Vagina (tissue), 2 donors: ENCODE measurements around the gene HFE.

Experiments
- CTCF ChIP-seq, 3 experiments: fragments of 450-650 bp in 2 of 3; fragments of 200-600 bp in 1 of 3; sonication (generic) in 1 of 3; IDR thresholded peaks; one replicate each; pipeline ENCODE4 v1.5.1; 2017 to 2019; ENCODE audit warnings: antibody characterized with exemption in 3 of 3, mild to moderate bottlenecking in 2 of 3, moderate library complexity in 2 of 3
- POLR2AphosphoS5 ChIP-seq, 2 donors: sonication (generic); formaldehyde crosslinking; IDR thresholded peaks; one replicate each; pipeline ENCODE4 v1.9.0; 2017; ENCODE audit warnings: antibody characterized with exemption in 2 of 2, mild to moderate bottlenecking in 2 of 2, low read depth in 1 of 2; ENCODE audit not compliant: insufficient read depth in 1 of 2

DNA sequence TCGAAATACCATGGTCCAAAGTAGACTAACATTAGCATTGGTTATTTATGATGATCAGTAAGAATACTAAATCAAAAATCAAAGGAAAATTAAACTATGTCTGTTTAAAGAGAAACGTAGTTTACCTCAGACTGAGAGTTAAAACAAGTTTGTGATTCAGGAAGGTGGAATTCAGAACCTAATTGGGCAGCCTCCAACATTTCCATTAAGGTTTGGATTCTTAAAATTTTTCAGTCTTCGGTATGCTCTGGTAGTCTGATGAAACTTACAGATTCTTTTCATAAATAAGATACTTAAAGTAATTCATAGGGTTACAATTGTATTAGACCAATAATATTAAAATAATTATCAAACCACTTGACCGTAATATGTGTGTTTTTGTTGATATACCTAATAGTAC, 18.6 kb downstream of the HFE start:
- no peak for TF ChIP-seq CTCF (IDR thresholded peaks at IDR 0.05)
- no peak for TF ChIP-seq POLR2AphosphoS5 (IDR thresholded peaks at IDR 0.05; ENCODE audit: insufficient read depth in 1 of 2, low read depth in 1 of 2)
